Lung (tissue), 12 donors: ENCODE data around the gene FAM110D. TPM values are rescaled to one million over a fixed set of nuclear protein-coding genes. Genes with fewer than 3 reads are reported as not detected.
A peak's percentile ranks its signal among the peaks of the same experiment; 100 is the strongest.

Experiments used
- ATAC-seq: fragments of 200-7000 bp; cut with Tn5 transposase; one replicate; pipeline ENCODE4 v1.9.1; 2020; ENCODE audit warnings: moderate number of reproducible peaks; ENCODE audit not compliant: insufficient read depth, low FRiP score
- DNase-seq, 3 donors: peaks; one replicate each; pipeline ENCODE4 v3.0.0-alpha.2; 2013 to 2017
- H3K27ac ChIP-seq, 2 donors: one replicate each; pipeline ENCODE4 v1.5.1; 2013; ENCODE audit warnings: mild to moderate bottlenecking in 2 of 2, moderate library complexity in 2 of 2, control low read depth in 1 of 2, inconsistent platforms in 1 of 2, low read depth in 1 of 2, low read length in 1 of 2
- H3K27me3 ChIP-seq, 3 donors: one replicate each; pipeline ENCODE4 v1.5.1; 2013; ENCODE audit warnings: low read length in 2 of 3; ENCODE audit not compliant: control insufficient read depth in 3 of 3, insufficient read depth in 3 of 3
- H3K36me3 ChIP-seq, 4 donors: one replicate each; pipeline ENCODE4 v1.5.1; 2013; ENCODE audit warnings: low read length in 4 of 4, mild to moderate bottlenecking in 1 of 4, moderate library complexity in 1 of 4; ENCODE audit not compliant: control insufficient read depth in 4 of 4, insufficient read depth in 4 of 4
- H3K4me1 ChIP-seq, 5 donors: one replicate each; pipeline ENCODE4 v1.5.1; 2013; ENCODE audit warnings: low read length in 5 of 5, mild to moderate bottlenecking in 2 of 5, moderate library complexity in 1 of 5; ENCODE audit not compliant: control insufficient read depth in 5 of 5, insufficient read depth in 5 of 5
- H3K4me3 ChIP-seq: one replicate; pipeline ENCODE4 v1.5.1; 2013; ENCODE audit warnings: mild to moderate bottlenecking, control low read depth, moderate library complexity
- H3K9ac ChIP-seq, 2 donors: one replicate each; pipeline ENCODE4 v1.5.1; 2013; ENCODE audit warnings: low read length in 2 of 2, control low read depth in 1 of 2; ENCODE audit not compliant: insufficient read depth in 1 of 2
- H3K9me3 ChIP-seq, 4 donors: one replicate each; pipeline ENCODE4 v1.5.1; 2013; ENCODE audit warnings: low read length in 3 of 4, mild to moderate bottlenecking in 1 of 4, moderate library complexity in 1 of 4; ENCODE audit not compliant: control insufficient read depth in 4 of 4, insufficient read depth in 3 of 4
- CTCF ChIP-seq: IDR thresholded peaks from 2 replicates; pipeline ENCODE4 v1.5.1; 2012; ENCODE audit warnings: mild to moderate bottlenecking; ENCODE audit errors: control extremely low read depth, extremely low read depth
- WGBS, 2 donors: extraction: QIAGEN DNeasy Blood & Tissue Kit; methylation state at CpG; one replicate each; pipeline ENCODE4 v1.1.7; 2013; 5-methylcytosine and 5-hydroxymethylcytosine counted together
- polyA plus RNA-seq, 2 donors: library from polyadenylated mRNA; stranded (reverse); fragments of 200-250 nt; gene quantifications; one replicate each; pipeline ENCODE4 v1.2.1, GENCODE V29; 2013
- total RNA-seq, 2 donors: library from RNA; depleted of rRNA in 1 of 2; stranded (reverse); fragments of >200 nt in 1 of 2; gene quantifications; one replicate each; pipeline ENCODE4 v1.2.1, GENCODE V29; 2014 to 2021
- donor health status: control.
- donor health status: control.
- donor health status: Bipolar disorder and iron deficiency.
- donor health status: healthy.
- donor health status: DM: yes; HTN: yes; CAD: no.

The FAM110D gene
- total and polyA plus RNA-seq, 4 donors: 1.1 to 3.4 (median 3.1) TPM

DNA sequence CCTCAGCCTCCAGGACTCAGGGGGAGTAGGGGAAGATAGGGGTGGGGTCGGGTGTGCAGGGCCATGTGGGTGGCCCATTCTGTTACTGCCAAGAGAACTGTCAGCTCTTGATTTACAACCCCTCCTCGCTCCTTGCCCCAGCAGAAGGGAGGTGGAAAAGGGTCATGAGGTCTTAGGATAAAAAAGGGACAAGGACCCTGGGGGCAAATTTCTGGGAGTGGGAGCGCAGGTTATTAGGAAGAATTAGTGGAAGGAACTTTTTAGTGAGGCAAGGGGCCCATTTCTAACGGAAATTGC, 812 bp downstream of the FAM110D start:
- H3K27me3 ChIP-seq: no peaks in the 10 kb centered on the region
- H3K36me3 ChIP-seq: no peaks in the 10 kb centered on the region
- DNase-seq: peak in 1 of 3 donors; percentile 10
- no peak for ATAC-seq
- no peak overlapping the region for H3K9ac ChIP-seq
- peak overlapping the region; percentile 57 to 86 for H3K27ac ChIP-seq
- peaks cover 0 to 45% (median 5%) of the 10 kb centered on the region in 5 donors for H3K4me1 ChIP-seq
- peak overlapping the region; percentile 2 for H3K4me3 ChIP-seq
- TF ChIP-seq CTCF: no peak
- no peaks in the 10 kb centered on the region for H3K9me3 ChIP-seq
- WGBS, 2 donors: 70 to 76% methylated on average over 4 of the region's 4 CpGs

DNA sequence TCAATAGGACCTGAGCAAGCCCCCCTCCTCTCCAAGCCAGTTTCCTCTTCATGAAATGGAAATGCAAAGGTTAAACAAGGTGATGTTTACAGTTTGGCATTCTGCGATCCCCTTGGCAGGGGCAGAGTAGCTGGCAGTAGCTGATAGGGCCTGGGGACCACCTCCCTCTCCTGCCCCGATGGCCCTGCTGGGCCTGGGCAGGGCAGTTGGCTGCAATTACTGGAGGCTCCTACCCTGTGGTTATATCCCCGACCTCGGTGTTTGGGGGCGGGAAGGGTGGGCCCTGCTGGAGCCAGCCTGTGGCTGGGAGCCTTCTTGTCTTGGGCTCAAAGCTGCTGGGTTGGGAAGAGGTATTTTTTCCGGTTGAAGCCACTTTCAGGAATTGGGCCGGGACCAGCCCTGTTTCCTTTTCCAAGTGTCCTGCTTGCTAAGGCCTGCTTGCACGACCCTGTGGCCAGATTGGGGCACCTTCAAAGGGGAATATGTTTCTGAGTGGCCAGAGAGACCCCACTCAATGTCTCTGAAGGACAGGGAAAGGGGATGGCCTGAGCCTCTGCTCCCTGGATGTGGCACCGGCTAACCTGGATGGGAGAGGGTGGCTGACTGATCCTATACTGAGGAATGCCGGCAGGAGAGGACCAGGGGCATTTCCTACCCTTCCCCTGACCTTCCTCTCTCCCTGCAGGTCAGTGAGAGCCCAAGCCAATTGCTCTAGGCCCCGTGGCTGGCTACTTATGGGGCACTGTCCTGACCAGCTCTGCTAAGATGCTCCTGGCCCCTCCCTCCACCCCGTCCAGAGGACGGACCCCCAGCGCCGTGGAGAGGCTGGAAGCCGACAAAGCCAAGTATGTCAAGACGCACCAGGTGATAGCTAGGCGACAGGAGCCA, 1.9 kb downstream of the FAM110D start:
- no peak for ATAC-seq
- 45 to 60% methylated on average over 18 of the region's 18 CpGs for WGBS, 2 donors
- H3K27ac ChIP-seq: peak overlapping the region; percentile 40 to 87

DNA sequence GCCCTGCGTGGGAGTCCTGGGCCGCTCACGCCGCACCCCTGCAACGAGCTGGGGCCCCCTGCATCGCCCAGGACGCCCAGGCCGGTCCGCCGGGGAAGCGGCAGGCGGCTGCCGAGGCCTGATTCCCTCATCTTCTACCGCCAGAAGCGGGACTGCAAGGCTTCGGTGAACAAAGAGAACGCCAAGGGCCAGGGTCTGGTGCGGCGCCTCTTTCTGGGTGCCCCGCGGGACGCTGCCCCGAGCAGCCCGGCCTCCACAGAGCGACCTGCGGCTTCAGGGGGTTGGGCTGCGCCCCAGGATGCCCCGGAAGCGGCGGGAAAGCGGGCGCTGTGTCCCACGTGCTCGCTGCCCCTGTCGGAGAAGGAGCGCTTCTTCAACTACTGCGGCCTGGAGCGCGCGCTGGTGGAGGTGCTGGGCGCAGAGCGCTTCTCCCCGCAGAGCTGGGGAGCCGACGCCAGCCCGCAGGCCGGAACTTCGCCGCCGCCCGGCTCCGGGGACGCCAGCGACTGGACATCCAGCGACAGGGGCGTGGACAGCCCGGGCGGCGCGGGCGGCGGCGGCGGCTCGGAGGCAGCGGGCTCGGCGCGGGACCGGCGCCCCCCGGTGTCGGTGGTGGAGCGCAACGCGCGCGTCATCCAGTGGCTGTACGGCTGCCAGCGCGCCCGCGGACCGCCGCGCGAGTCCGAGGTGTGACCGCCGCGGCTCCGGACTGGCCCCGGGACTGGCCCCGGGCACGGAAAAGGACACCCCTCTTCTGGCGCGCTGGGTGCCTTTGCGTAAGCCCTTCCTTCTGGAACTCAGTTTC, 2.7 kb downstream of the FAM110D start:
- Histone ChIP-seq H3K27me3 (no peaks in the 10 kb centered on the region), H3K9ac (no peak overlapping the region), H3K4me1 (peaks cover 0 to 41% (median 7%) of the 10 kb centered on the region in 5 donors), H3K36me3 (no peaks in the 10 kb centered on the region), H3K4me3 (peak overlapping the region; percentile 40), H3K27ac (peak overlapping the region; percentile 30 to 87), H3K9me3 (no peaks in the 10 kb centered on the region)
- WGBS, 2 donors: 1 to 2% methylated on average over 90 to 98 of the region's 98 CpGs
- ATAC-seq (peak; percentile 32), DNase-seq (peak; percentile 69 to 78 (median 71))
- no peak for TF ChIP-seq CTCF

More for the DNA sequence above, 1.9 kb downstream of the FAM110D start:
- no peak overlapping the region for H3K9ac ChIP-seq
- no peak for TF ChIP-seq CTCF
- no peaks in the 10 kb centered on the region for H3K36me3 ChIP-seq
- H3K27me3 ChIP-seq: no peaks in the 10 kb centered on the region
- no peaks in the 10 kb centered on the region for H3K9me3 ChIP-seq
- DNase-seq: no peak
- peak overlapping the region; percentile 24 for H3K4me3 ChIP-seq
- peaks cover 0 to 43% (median 7%) of the 10 kb centered on the region in 5 donors for H3K4me1 ChIP-seq
